Measurements from ENCODE around the gene SOCS1.

DNA sequence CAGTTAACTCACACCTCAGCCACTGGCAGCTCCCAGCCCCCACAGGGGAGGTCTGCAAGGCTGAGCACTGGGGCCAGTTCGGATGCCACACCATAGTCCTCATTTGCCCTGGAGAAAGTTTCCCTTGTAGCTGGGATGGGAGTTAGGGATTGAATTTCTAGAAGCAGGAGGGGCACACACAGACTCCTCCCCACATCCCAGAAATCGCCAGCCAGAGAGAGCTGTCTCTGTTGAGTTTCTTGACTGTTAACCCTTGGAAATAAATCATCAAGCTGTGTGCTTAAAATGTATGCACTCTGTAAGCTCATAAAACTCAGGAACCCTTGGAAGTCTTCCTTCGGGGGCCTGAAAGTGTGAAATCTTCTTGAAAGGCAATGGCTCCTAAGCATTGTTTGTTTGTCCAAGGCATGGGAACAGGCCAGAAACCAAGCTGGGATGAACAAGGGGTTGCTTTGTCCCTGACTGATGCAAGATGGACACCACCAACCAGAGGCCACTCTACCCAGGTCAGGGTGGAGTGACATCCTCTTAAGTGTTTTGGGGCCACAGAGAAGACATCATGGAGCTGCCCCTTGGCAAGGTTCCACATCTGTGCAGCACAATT is 17.8 kb upstream of the SOCS1 start:
- TF ChIP-seq, protein P1, sequence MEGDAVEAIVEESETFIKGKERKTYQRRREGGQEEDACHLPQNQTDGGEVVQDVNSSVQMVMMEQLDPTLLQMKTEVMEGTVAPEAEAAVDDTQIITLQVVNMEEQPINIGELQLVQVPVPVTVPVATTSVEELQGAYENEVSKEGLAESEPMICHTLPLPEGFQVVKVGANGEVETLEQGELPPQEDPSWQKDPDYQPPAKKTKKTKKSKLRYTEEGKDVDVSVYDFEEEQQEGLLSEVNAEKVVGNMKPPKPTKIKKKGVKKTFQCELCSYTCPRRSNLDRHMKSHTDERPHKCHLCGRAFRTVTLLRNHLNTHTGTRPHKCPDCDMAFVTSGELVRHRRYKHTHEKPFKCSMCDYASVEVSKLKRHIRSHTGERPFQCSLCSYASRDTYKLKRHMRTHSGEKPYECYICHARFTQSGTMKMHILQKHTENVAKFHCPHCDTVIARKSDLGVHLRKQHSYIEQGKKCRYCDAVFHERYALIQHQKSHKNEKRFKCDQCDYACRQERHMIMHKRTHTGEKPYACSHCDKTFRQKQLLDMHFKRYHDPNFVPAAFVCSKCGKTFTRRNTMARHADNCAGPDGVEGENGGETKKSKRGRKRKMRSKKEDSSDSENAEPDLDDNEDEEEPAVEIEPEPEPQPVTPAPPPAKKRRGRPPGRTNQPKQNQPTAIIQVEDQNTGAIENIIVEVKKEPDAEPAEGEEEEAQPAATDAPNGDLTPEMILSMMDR (IDR thresholded peaks at IDR 0.05), result no peak
- no peak for TF ChIP-seq TAF1 (IDR thresholded peaks at IDR 0.05; ENCODE audit: borderline replicate concordance, low read depth, low read length)
- TF ChIP-seq POLR2AphosphoS5 (IDR thresholded peaks at IDR 0.05; ENCODE audit: low read depth, low read length), result no peak
- no peak for TF ChIP-seq JUND (IDR thresholded peaks at IDR 0.05)
- no peak for TF ChIP-seq FOXM1 (IDR thresholded peaks at IDR 0.05; ENCODE audit: low read depth)
- TF ChIP-seq GABPA (IDR thresholded peaks at IDR 0.05; ENCODE audit: low read depth), result no peak
- TF ChIP-seq, protein P2, sequence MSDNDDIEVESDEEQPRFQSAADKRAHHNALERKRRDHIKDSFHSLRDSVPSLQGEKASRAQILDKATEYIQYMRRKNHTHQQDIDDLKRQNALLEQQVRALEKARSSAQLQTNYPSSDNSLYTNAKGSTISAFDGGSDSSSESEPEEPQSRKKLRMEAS (IDR thresholded peaks at IDR 0.05; ENCODE audit: low read depth), result no peak
- TF ChIP-seq MXI1 (IDR thresholded peaks at IDR 0.05; ENCODE audit: low read depth, low read length), result no peak
- TF ChIP-seq CHD2 (IDR thresholded peaks at IDR 0.05; ENCODE audit: low read length, partially characterized antibody), result no peak
- no peak for TF ChIP-seq GATA2 (CRISPR knock-in tag; IDR thresholded peaks at IDR 0.05)
- TF ChIP-seq EZH2phosphoT487 (IDR thresholded peaks at IDR 0.05; ENCODE audit: borderline replicate concordance, low read depth), result no peak
- TF ChIP-seq TCF12 (IDR thresholded peaks at IDR 0.05), result no peak
